HG03558 (cell line): ENCODE data around the gene CCDC188.
"Not testable (repeated sequence)": the region's sequence is repeated elsewhere in the genome, so short reads cannot be mapped to it uniquely, and the experiment has no call there.

Experiments used
- ATAC-seq: cut with Tn5 transposase; IDR thresholded peaks from one replicate; pipeline ENCODE4 v1.9.1; 2021; ENCODE audit warnings: moderate number of reproducible peaks; ENCODE audit not compliant: unreplicated experiment; ENCODE audit errors: extremely low read depth

Gene CCDC188

DNA sequence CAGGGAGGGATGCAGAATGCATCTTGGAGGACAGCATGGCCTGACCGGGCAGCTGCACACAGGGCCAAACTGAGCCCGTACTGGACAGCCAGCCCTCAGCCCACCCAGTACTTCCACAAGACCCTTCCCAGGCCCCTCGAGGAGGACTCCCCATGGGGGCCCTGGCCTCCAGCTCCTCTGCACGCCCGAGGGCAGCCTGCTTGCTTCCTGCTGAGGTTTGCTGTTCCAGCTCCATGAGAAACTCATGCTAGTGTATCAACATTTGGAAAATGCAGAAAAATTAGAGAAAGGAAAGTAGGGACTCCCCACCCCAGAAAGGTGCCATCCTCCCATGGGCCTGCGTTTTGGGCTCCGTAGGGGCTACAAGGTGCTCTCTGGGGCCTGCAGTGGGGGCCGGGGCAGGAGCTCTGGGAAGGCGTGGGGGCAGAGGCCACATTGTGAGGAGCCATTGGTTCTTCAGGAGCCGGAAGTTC lies 21.3 kb upstream of the CCDC188 start:
- no peak for ATAC-seq

- ATAC-seq, result no peak
Measured at GRCh38 chr22:20171288-20172140, 20.7 kb upstream of the CCDC188 start.

GRCh38 chr22:20170170-20170569 lies 19.3 kb upstream of the CCDC188 start:
- ATAC-seq, result no peak

GRCh38 chr22:20169253-20169822 lies 18.5 kb upstream of the CCDC188 start:
- no peak for ATAC-seq

DNA sequence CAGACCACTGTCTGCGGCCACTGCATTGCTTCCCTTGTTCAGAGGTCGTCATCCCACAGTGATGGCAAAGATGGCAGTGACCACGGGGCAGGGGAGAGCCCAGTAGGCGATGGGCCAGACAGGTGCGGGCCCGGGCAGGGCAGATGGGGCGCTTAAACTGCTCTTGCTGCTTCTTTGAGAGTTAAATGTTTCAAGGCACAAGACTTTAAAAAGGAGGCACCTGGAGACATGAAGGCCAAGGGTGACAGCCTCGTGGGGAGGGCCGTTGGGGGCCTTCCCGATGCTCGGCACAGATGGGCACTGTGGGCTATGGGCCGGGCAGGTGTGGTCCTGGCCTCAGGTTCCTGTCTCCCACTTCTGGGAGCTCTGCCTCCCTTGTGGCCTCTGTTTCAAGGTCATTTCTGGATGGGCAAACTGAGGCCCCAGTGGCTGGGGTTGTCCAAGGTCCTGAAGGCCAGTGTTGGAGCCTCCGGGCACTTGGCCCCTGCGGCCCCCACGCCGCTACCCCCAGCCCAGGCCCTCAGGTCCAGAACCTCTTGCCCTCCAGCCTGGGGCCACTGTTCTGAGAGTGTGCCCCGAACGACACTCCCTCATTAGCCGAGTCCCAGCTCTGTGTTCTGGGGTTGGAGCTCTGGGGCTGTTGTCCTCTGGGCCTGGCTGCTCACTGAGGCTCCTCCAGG lies 16.9 kb upstream of the CCDC188 start:
- no peak for ATAC-seq

GRCh38 chr22:20166703-20167102 lies 15.8 kb upstream of the CCDC188 start:
- no peak for ATAC-seq

DNA sequence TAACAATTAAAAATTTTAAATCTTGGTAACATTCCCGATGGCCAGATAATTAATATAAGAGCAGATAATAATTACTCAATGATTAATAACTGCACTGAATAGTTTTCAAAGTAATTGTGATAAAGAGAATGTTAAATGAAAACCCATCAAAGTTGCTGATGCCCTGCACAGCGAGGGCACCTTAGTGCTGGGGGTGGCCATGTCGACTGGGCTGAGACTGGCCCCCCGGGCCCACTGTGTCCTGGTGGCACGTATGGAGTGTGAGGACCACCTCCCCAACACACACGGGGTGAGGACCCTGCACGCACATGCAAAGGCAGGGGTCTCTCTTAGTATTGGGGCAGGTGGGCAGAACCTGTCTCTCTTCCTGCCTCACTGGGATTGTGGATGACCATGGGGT lies 15.1 kb upstream of the CCDC188 start:
- ATAC-seq, result no peak

GRCh38 chr22:20165421-20165820 lies 14.6 kb upstream of the CCDC188 start:
- no peak for ATAC-seq

- ATAC-seq, result no peak
Measured at GRCh38 chr22:20164863-20165262, 14.0 kb upstream of the CCDC188 start.

DNA sequence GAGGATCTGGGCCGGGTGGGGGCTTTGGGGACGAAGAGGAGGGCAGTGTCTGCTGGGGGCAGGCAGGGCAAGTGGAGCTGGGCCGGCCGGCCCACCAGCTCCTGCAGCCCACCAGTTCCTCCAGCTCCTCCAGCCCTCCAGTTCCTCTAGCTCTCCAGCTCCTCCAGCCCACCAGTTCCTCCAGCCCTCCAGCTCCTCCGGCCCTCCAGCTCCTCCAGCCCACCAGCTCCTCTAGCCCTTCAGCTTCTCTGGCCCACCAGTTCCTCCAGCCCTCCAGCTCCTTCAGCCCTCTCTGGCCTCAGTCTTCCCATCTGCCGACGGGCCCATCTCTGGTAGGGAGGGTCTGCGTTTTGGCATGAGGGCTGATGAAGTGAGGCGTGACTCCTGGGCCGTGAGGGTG lies 9.2 kb upstream of the CCDC188 start:
- ATAC-seq, result no peak

DNA sequence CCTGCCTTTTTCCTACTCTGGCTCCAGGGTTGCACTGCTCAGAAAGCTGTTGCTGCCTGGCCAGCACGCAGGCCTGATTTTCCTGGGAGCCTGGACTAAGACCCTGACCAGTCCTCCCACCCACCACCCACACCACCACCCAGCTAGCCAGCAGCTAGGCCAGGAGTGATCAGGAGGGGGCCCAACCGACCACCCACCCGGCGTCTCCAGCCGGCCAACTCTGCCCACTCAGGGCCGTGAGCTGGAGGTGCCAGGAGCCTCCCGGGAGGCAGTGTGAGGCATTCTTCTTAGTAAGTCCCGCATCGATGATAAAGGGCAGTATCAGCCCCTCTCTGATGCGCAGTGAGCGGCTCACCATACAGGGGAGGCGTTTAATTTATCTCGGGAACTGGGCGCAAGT lies 8.7 kb upstream of the CCDC188 start:
- not testable (repeated sequence) for ATAC-seq

- no peak for ATAC-seq
Measured at GRCh38 chr22:20159076-20159475, 8.2 kb upstream of the CCDC188 start.

DNA sequence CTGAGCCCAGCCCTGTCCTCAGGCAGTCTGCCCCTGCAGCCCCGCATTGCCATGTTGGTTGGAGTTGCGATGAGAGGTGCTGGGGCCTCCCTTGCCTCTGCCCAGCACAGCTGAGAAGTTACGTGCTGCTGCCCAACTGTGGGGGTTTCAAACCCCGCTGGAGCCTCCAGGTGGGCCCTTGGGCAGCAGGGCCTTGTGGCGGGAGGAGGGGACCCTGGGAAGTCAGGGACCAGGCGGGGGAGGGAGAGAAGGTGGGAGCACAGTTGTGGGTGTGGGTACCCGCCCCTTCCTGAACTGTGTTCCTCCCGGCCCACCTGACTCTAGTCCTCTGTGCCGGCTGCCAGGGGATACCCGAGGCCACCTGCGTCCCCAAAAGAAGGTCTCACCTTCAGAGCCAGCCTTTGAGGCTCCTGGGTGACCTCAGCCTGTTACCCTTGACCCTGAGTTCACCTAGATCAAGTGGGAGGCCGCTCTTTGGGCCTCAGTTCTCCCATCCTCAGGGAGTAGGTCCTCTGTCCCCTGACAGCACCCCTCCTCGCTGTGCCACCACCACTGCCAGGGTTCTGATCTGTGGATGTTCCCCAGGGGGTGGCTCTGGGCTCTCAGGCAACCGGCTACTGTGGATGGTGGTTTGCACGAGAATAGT lies 7.7 kb upstream of the CCDC188 start:
- no peak for ATAC-seq

GRCh38 chr22:20157430-20158183 lies 6.8 kb upstream of the CCDC188 start:
- no peak for ATAC-seq

DNA sequence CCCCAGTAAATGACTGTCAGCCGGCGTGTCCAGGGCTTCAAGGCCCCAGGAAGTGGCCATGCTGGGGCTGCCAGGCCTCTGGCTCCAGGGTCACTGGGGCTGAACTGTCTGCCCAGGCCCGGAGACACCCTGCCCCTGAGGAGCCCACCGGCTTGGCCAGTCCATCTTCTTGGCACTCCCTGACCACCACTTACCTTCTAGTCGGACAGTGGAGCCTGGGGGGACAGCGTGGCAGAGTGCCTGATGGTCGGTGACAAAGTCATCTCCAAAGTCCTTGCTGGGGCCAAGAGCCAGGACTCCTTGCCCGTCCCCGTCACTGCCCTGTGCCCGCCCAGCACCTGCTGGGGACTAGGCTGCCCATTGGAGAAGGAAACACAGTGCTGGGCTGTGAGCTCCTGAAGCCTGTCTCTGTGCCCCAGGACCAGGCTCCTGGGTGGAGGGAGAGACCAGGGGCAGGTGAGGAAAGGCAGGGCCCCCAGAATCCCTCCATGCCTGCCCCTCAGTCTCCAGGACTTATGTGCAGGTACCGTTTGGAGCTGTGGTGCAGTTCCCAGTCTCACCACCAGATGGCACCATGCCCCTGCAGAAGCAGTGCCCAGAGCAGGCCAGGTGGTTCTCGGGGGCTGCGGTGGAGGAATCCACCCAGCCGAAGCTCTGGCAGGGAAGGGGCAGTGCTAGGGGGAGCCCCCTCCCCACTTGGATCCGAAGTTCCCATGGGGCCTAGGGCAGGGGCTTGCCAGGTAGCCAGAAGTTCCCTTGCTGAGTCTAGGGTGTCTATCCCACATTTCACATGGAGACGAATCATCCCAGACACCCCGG lies 6.0 kb upstream of the CCDC188 start:
- no peak for ATAC-seq

DNA sequence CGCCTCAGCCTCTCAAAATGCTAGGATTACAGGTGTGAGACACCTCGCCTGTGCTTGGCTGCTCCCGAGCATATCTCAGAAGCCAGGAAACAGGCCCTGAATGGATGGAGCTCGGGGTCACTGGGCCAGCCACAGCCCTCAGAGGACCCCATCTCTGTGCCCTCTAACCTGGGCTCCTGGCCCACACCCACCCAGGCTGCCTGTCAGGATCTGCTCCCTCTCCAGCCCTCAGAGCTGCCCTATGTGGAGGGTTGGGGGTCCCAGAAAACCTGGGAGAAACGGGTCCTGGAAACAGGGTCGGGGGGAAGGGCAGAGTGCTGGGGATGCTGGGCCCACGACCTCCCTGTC lies 5.2 kb upstream of the CCDC188 start:
- ATAC-seq, result no peak

- ATAC-seq, result no peak
Measured at GRCh38 chr22:20155330-20156041, 4.6 kb upstream of the CCDC188 start.

DNA sequence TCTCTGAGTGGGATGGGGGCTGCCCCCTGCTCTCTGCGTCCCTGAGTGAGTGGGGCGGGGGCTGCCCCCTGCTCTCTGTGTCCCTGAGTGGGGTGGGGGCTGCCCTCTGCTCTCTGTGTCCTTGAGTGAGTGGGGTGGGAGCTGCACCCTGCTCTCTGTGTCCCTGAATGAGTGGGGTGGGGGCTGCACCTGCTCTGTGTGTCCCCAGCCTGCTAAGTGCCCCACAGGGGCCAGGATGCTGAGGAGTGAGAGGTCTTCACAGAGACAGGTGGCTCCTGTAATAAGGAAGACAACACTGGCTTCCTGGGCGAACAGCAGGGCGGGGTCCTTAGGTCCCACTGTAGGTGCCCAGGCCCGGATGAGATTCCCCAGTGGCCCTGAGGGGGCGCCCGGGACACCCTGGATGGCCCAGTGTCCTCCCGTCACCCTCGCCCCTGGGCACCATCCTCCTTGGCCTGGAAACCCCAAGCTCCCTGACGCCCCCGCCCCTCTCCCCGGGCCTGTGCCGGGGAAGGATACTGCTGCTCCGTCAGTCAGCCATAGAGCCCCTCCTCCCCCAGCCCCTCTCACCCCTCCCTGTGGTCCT lies 3.8 kb upstream of the CCDC188 start:
- ATAC-seq, result no peak
